ENCODE measurements around the gene GVQW3.
A peak's percentile ranks its signal among the peaks of the same experiment; 100 is the strongest.

Gene GVQW3

GRCh38 chr11:76415073-76415472, 34.0 kb downstream of the GVQW3 start:
- Mint-ChIP-seq H3K4me3 (no peak overlapping the region), H3K9me3 (peaks cover 22% of the 10 kb centered on the region), H3K36me3 (ENCODE audit: low read depth) (peaks cover 40% of the 10 kb centered on the region), H3K4me1 (peaks cover 60% of the 10 kb centered on the region), H3K27me3 (ENCODE audit: low read depth, poor library complexity) (peaks cover 3% of the 10 kb centered on the region), H3K27ac (no peak overlapping the region)
- no peak for TF ChIP-seq CTCF (IDR thresholded peaks at IDR 0.05)
- DNase-seq: no peak

DNA sequence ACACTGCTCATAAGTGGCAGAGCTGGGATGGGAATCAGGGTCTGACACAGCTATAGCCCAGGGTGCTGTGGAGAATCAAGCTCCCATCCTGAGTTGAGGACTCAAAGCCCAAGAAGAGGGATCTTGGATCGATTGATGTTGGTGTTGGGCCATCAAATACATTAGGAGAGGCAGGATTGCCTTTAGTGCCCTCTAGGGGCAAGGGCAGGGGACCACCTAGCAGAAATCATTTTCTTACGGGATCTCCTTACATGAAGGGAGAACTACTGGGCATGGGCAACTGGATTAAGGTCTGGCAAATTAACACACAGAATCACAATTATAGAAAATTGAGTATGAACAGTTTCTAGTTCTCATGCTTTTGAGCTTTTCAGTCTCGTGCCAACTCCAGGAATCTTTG, 38.8 kb downstream of the GVQW3 start:
- Mint-ChIP-seq H3K4me3 (no peak overlapping the region), H3K27me3 (ENCODE audit: low read depth, poor library complexity) (peaks cover 4% of the 10 kb centered on the region)

DNA sequence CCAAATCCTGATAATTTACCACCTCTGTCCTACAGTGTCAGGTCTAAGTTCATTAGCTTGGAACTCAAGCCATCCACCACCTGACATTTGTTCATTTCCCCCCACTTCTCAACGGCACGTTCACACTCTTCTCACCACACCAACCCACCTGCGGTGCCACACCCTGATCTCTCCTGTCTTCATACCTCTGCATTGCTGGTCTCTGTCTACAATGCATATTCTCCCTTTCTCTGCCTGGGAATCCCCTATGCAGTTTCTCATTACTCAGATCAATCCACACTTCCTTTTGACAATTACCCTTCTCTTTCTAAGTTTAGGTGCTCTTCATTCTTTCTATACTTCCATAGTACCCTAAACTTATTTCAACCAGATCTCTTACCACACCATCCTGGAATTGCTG, 43.3 kb downstream of the GVQW3 start:
- Mint-ChIP-seq H3K4me3 (no peak overlapping the region), H3K27ac (peak overlapping the region; percentile 19), H3K27me3 (ENCODE audit: low read depth, poor library complexity) (peaks cover 4% of the 10 kb centered on the region), H3K4me1 (peaks cover 61% of the 10 kb centered on the region), H3K36me3 (ENCODE audit: low read depth) (peaks cover 6% of the 10 kb centered on the region), H3K9me3 (peaks cover 4% of the 10 kb centered on the region)
- no peak for TF ChIP-seq CTCF (IDR thresholded peaks at IDR 0.05)
- no peak for DNase-seq

More for the DNA sequence above, 38.8 kb downstream of the GVQW3 start:
- TF ChIP-seq CTCF (IDR thresholded peaks at IDR 0.05): no peak
- Mint-ChIP-seq H3K36me3 (ENCODE audit: low read depth) (peaks cover 19% of the 10 kb centered on the region), H3K27ac (no peak overlapping the region), H3K4me1 (peaks cover 43% of the 10 kb centered on the region), H3K9me3 (peaks cover 16% of the 10 kb centered on the region)
- DNase-seq: no peak

- H3K9me3 Mint-ChIP-seq: no peaks in the 10 kb centered on the region
Observed at GRCh38 chr11:76424891-76425290, 43.8 kb downstream of the GVQW3 start.

DNA sequence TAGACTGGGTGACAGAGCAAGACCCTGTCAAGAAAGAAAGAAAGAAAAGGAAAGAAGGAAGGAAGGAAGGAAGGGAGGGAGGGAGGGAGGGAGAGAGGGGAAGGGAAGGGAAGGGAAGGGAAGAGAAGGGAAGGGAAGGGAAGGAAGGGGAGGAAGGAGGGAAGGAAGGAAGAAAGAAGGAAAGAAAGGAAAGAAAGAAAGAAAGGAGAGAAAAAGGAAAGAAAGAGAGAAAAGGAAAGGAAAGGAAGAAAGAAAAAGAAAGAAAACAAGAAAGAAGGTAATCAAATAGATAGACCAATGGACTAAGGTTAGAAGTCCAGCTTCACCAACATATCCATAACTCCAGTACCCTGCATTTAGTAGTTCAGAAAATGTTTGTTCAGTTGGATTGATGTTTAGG, 45.5 kb downstream of the GVQW3 start:
- no peaks in the 10 kb centered on the region for H3K9me3 Mint-ChIP-seq
- no peak for DNase-seq
- peaks cover 4% of the 10 kb centered on the region for H3K27me3 Mint-ChIP-seq (ENCODE audit: low read depth, poor library complexity)
- TF ChIP-seq CTCF (IDR thresholded peaks at IDR 0.05): no peak
- no peak overlapping the region for H3K27ac Mint-ChIP-seq
- peaks cover 4% of the 10 kb centered on the region for H3K36me3 Mint-ChIP-seq (ENCODE audit: low read depth)
- no peak overlapping the region for H3K4me3 Mint-ChIP-seq
- H3K4me1 Mint-ChIP-seq: peaks cover 66% of the 10 kb centered on the region

More at GRCh38 chr11:76424891-76425290, 43.8 kb downstream of the GVQW3 start:
- peaks cover 66% of the 10 kb centered on the region for H3K4me1 Mint-ChIP-seq
- no peak overlapping the region for H3K4me3 Mint-ChIP-seq
- peaks cover 4% of the 10 kb centered on the region for H3K36me3 Mint-ChIP-seq (ENCODE audit: low read depth)
- no peak for DNase-seq
- TF ChIP-seq CTCF (IDR thresholded peaks at IDR 0.05): no peak
- peak overlapping the region; percentile 19 for H3K27ac Mint-ChIP-seq
- peaks cover 4% of the 10 kb centered on the region for H3K27me3 Mint-ChIP-seq (ENCODE audit: low read depth, poor library complexity)

GRCh38 chr11:76436020-76436419, 54.9 kb downstream of the GVQW3 start:
- no peak for DNase-seq
- peaks cover 4% of the 10 kb centered on the region for H3K27me3 Mint-ChIP-seq (ENCODE audit: low read depth, poor library complexity)
- no peak overlapping the region for H3K4me3 Mint-ChIP-seq
- no peak for TF ChIP-seq CTCF (IDR thresholded peaks at IDR 0.05)
- peaks cover 37% of the 10 kb centered on the region for H3K36me3 Mint-ChIP-seq (ENCODE audit: low read depth)
- peaks cover 7% of the 10 kb centered on the region for H3K4me1 Mint-ChIP-seq
- no peaks in the 10 kb centered on the region for H3K9me3 Mint-ChIP-seq
- H3K27ac Mint-ChIP-seq: no peak overlapping the region
